HL-60 (cell line): ENCODE data around the gene APOBEC3B.
A peak's percentile ranks its signal among the peaks of the same experiment; 100 is the strongest.
"Not testable (repeated sequence)": the region's sequence is repeated elsewhere in the genome, so short reads cannot be mapped to it uniquely, and the experiment has no call there.

Experiments used
- DNase-seq, 2 experiments: peaks; one replicate each; pipeline ENCODE4 v3.0.0-alpha.2; 2010 to 2020; ENCODE audit warnings: low read depth in 1 of 2, low spot score in 1 of 2
- H3K27ac ChIP-seq: fragments of 250-450 bp; sonication (Bioruptor Pico); replicated peaks from 2 replicates; pipeline ENCODE4 v1.5.1; 2020; ENCODE audit warnings: mild to moderate bottlenecking, moderate library complexity
- H3K27me3 ChIP-seq: fragments of 250-450 bp; sonication (Bioruptor Pico); 2 replicates; pipeline ENCODE4 v1.5.1; 2021; ENCODE audit warnings: mild to moderate bottlenecking, moderate library complexity; ENCODE audit not compliant: insufficient read depth, poor library complexity, severe bottlenecking
- H3K4me3 ChIP-seq: replicated peaks from 2 replicates; pipeline ENCODE4 v1.5.1; 2011; ENCODE audit warnings: mild to moderate bottlenecking, control low read depth, low read length; ENCODE audit not compliant: insufficient read depth
- GABPA ChIP-seq: IDR thresholded peaks from 2 replicates; pipeline ENCODE4 v1.6.1; 2012; ENCODE audit warnings: low read depth
- POLR2AphosphoS5 ChIP-seq: IDR thresholded peaks from 2 replicates; pipeline ENCODE4 v1.6.1; 2012; ENCODE audit warnings: low read depth
- REST ChIP-seq: IDR thresholded peaks from 2 replicates; pipeline ENCODE4 v1.6.1; 2012; ENCODE audit warnings: low read depth; ENCODE audit not compliant: insufficient replicate concordance
- SPI1 ChIP-seq: IDR thresholded peaks from 2 replicates; pipeline ENCODE4 v1.6.1; 2012; ENCODE audit warnings: low read depth, mild to moderate bottlenecking, borderline replicate concordance
- TF ChIP-seq, protein P1 (sequence below): IDR thresholded peaks from one replicate; pipeline ENCODE4 v1.5.1; 2011; ENCODE audit warnings: low read length, control low read depth, inconsistent platforms; ENCODE audit not compliant: insufficient read depth

The APOBEC3B gene

DNA sequence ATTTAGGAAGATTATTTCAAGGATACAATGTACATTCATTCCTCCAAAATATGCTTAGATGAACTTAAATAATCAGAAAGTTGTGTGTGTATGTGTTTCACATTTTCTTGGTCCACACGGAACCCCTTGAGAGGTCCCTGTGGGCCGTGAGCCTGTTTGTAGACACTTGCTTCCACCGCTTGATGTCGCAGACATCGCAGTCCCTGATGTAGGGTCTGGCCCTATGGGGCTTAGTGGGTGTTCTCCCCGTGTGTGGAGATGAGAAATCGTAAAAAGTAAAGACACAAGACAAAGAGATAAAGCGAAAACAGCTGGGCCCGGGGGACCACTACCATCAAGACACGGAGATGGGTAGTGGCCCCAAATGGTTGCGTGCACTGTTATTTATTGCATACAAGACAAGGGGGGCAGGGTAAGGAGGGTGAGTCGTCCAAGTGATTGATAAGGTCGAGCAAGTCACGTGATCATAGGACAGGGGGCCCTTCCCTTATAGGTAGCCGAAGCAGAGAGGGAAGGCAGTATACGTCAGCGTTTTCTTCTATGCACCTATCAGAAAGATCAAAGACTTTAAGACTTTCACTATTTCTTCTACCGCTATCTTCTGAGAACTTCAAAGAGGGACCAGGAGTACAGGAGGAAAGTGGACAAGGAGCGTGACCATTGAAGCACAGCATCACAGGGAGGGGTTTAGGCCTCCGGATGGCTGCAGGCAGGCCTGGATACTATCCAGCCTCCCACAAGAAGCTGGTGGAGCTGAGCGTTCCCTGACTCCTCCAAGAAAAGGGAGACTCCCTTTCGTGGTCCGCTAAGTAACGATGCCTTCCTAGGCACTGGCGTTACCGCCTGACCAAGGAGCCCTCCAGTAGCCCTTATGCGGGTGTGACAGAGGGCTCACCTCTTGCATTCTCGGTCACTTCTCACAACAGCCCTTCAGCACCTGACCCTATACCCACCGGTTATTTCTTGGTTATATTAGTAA lies 30.7 kb downstream of the APOBEC3B start:
- DNase-seq = no peak
- H3K27me3 ChIP-seq = no peaks in the 10 kb centered on the region
- no peak overlapping the region for H3K27ac ChIP-seq
- TF ChIP-seq REST (no peak), SPI1 (no peak), GABPA (no peak), POLR2AphosphoS5 (no peak)
- TF ChIP-seq, protein P1, sequence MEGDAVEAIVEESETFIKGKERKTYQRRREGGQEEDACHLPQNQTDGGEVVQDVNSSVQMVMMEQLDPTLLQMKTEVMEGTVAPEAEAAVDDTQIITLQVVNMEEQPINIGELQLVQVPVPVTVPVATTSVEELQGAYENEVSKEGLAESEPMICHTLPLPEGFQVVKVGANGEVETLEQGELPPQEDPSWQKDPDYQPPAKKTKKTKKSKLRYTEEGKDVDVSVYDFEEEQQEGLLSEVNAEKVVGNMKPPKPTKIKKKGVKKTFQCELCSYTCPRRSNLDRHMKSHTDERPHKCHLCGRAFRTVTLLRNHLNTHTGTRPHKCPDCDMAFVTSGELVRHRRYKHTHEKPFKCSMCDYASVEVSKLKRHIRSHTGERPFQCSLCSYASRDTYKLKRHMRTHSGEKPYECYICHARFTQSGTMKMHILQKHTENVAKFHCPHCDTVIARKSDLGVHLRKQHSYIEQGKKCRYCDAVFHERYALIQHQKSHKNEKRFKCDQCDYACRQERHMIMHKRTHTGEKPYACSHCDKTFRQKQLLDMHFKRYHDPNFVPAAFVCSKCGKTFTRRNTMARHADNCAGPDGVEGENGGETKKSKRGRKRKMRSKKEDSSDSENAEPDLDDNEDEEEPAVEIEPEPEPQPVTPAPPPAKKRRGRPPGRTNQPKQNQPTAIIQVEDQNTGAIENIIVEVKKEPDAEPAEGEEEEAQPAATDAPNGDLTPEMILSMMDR = no peak
- no peak overlapping the region for H3K4me3 ChIP-seq

GRCh38 chr22:39013561-39013941 lies 31.4 kb downstream of the APOBEC3B start:
- not testable (repeated sequence) for H3K4me3 ChIP-seq
- peak overlapping the region; percentile 67 for H3K27ac ChIP-seq

GRCh38 chr22:39013942-39014722 lies 32.0 kb downstream of the APOBEC3B start, which contains the start of gene APOBEC3C:
Gene APOBEC3C, plus strand, starts transcription at chr22:39014257. Its CDS starts 106 bp downstream, at chr22:39014363.
- DNase-seq = peak; percentile 50 to 87
- Histone ChIP-seq H3K27me3 (no peaks in the 10 kb centered on the region), H3K4me3 (peak within 1 kb of the TSS; percentile 39), H3K27ac (peak within 1 kb of the TSS; percentile 67)
- TF ChIP-seq REST (no peak), POLR2AphosphoS5 (peak; percentile 55; the same call in 1 of the 2 replicates), GABPA (no peak)
- TF ChIP-seq, protein P1 = no peak

More at GRCh38 chr22:39013561-39013941, 31.4 kb downstream of the APOBEC3B start:
- DNase-seq, H3K27me3 ChIP-seq: not testable (repeated sequence)

GRCh38 chr22:39014723-39015121 lies 32.6 kb downstream of the APOBEC3B start:
- not testable (repeated sequence) for H3K27me3 ChIP-seq, DNase-seq
- H3K4me3 ChIP-seq = peak overlapping the region; percentile 39
- H3K27ac ChIP-seq = peak overlapping the region; percentile 67
